Umbilical cord (tissue), 2 donors: ENCODE data around the gene ZNF385B. TPM values are rescaled to one million over a fixed set of nuclear protein-coding genes. Genes with fewer than 3 reads are reported as not detected.
A peak's percentile ranks its signal among the peaks of the same experiment; 100 is the strongest.
"Not testable (repeated sequence)": the region's sequence is repeated elsewhere in the genome, so short reads cannot be mapped to it uniquely, and the experiment has no call there.

Experiments used
- DNase-seq: peaks from one replicate; pipeline ENCODE4 v3.0.0-alpha.2; 2015; ENCODE audit warnings: low spot score
- total RNA-seq: library from RNA; depleted of rRNA; stranded (reverse); fragments of >200 nt; gene quantifications from one replicate; pipeline ENCODE4 v1.2.3, GENCODE V29; 2014; ENCODE audit warnings: low replicate concordance; ENCODE audit not compliant: insufficient read depth

The ZNF385B gene
- total RNA-seq, 1 donor from 2014 or later, result 0.72 TPM

- DNase-seq, result no peak
These were observed 225.1 kb downstream of the ZNF385B start for GRCh38 chr2:179636100-179636980.

GRCh38 chr2:179631769-179632385 is 229.5 kb downstream of the ZNF385B start:
- not testable (repeated sequence) for DNase-seq

GRCh38 chr2:179629776-179630175 is 231.6 kb downstream of the ZNF385B start:
- DNase-seq, result not testable (repeated sequence)

GRCh38 chr2:179626261-179626660 is 235.2 kb downstream of the ZNF385B start:
- peak; percentile 86 for DNase-seq

DNA sequence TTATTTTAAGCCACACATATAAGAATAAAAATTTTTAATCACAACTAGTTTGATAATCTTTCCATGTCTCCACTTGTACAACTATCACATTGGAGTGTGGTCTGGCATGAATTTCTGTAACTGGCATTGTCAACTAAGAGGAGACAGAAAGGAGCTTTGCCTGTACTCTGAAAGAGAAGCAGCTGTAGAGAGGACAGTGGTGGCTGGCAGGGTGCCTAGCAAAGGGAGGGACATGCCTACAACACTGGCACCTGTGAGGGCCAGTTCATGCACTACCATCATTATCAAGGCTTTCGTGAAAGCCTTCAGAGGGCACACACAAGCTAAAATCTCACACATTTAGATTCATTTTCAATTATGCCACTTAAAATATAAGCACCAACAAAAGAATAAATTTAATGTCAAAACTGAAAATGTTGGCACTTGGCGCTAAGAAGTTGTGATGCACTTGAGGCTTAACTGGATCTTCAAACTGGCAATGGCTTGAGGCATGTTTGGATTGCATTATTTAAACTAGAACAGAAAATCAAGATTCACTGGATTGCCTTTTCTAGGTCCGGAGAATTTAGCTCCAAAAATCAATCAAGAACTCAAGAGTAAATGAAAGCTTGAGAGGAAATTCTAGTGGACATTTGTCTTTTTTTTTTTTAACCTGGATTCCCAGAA is 238.6 kb downstream of the ZNF385B start:
- no peak for DNase-seq

DNA sequence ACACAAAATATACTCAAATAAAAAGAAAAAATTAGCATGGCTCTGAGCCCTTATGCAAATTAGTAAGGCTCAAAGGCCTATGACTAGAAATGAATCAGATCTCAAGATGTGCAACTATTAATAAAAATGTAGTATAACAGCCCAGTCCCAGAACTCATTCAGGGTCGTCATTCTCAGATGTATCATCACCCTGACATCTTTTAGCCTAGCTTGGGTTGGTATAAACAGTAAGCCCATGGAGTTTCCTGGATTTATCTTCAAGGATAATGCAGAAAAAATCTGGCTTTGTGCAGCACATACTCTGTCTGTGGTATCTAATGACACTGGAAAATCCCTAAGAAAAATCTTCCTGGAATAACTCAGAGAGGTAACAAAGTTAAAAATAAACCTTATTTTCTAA is 239.3 kb downstream of the ZNF385B start:
- peak; percentile 88 for DNase-seq

DNA sequence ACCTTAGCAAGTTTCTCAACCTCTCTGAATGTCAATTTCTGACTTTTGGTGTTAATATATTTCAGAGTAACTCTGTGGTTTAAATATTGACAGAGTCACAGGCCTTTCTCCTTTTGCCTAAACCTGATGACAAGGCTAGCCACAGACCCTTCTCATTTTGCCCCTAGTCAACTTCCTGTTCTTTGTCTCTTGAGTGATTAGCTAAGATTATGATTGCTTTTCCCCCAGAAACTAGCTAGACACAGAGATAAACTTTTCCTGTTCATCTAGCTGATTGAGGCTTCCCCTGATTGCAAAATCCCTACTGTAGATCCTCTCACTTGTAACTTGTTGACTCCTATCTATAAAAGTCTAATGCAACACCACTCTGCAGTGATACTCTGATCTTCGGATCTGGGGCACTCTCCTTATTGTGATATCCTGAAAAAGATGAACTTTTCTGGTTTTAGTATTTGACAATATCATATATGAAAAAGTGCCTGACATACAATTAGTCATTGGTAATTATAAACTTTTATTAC is 241.4 kb downstream of the ZNF385B start:
- no peak for DNase-seq

- no peak for DNase-seq
These were observed 247.3 kb downstream of the ZNF385B start for GRCh38 chr2:179614121-179614520.

DNA sequence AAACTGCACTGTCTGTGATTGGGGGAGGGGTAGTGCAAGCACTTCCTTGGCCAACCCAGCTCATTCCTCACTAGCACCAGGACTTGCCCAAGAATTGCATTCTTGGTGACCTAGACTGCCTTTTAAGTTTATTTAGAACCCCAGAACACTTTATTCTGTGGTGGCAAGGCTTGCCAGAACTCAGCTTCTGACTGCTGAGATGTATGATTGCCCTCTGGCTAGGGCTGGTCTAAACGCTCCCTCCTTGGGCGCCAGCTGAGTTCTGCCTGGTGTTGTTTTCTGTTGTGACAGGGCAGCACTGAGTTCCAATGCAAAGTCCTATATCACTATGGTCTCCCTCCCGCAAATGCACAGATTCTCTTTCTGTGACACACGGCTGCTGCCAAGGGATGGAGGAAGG is 247.7 kb downstream of the ZNF385B start:
- DNase-seq, result no peak

DNA sequence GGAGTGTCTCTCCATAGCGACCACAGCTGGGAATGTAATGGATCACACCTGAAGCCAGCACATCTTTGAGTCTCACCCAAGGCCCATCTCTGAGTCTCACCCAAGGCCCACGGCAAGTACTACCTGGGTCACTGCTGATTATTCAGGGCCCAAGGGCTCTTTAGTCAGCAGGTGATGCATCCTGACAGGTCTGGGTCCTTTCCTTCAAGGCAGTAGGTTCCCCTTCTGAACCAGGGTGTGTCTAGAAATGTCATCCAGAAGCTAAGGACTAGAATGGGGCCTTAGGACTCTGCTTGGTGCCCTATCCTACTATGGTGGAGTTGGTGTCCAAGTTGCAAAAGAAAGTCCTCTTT is 248.1 kb downstream of the ZNF385B start:
- no peak for DNase-seq

GRCh38 chr2:179612591-179613298 is 248.7 kb downstream of the ZNF385B start:
- no peak for DNase-seq

DNA sequence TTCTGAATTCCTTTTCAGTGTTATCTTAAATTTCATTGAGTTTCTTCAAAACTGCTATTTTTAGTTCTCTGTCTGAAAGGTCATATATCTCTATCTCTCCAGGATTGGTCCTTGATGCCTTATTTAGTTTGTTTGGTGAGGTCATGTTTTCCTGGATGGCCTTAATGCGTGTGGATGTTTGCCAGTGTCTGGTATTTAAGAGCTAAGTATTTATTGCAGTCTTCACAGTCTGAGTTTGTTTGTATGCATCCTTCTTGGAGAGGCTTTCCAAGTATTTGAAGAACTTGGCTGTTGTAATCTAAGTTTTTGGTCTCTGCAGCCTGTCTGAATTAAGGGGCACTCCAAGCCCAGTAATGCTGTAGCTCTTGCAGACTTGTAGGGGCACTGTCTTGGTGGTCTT is 249.3 kb downstream of the ZNF385B start:
- DNase-seq, result peak; percentile 93

GRCh38 chr2:179606141-179606540 is 255.3 kb downstream of the ZNF385B start:
- DNase-seq, result no peak

DNA sequence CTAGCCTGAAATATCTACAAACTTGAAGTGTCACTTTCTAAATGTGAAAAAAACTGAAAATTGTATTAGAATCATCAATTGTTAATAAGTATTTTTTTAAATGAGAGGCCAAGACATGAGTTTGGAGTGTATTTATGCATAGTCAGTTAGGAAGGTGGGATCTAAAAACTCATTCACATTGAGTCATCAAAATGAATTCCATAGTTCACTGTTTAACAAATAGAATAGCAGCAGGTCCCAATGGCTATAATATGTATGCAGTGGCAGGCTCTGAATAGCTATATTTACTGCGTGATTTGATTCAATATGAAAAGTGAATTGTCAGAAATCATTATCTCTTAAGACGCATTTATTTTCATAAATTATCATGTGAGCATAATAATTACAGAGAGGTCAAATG is 256.1 kb downstream of the ZNF385B start:
- no peak for DNase-seq

DNA sequence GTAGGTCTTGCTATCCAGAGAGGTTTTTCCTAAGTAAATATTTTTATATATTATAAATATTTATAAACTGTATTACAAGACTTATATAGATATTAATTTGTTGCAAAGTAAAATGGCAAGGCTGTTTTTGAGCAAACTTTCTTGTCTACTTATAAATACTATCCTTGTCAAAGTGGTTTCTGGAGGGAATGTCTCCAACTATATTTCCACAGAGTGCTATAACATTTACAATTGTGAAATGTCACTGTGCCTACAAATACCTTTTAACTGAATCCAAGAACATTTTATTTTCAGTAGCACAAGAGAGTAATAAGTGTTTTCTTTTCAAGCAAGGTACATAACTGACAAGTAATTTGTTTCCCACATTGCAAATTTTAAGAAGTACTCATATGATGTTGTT is 256.8 kb downstream of the ZNF385B start:
- DNase-seq, result no peak

GRCh38 chr2:179602452-179602851 is 259.0 kb downstream of the ZNF385B start:
- DNase-seq, result no peak

- no peak for DNase-seq
These were observed 265.4 kb downstream of the ZNF385B start for GRCh38 chr2:179596018-179596417.

DNA sequence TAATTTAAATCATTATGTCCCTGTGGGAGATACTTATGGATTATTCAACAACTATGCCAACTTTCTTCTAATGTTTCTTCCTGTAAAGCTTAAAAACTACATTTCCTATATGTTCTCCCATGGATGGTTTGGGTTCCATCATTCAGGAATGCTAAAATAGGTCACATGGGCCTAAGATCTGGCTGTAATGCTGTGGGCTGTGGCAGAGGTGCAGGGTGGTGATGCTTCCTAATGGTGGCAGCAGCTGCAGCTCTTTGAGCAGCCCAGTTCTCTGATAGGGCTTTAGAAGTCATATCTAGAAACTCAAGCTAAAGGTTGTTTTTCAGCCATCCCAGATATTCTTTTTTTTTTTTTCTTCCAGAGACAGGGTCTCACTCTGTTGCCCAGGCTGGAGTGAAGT is 266.1 kb downstream of the ZNF385B start:
- no peak for DNase-seq

DNA sequence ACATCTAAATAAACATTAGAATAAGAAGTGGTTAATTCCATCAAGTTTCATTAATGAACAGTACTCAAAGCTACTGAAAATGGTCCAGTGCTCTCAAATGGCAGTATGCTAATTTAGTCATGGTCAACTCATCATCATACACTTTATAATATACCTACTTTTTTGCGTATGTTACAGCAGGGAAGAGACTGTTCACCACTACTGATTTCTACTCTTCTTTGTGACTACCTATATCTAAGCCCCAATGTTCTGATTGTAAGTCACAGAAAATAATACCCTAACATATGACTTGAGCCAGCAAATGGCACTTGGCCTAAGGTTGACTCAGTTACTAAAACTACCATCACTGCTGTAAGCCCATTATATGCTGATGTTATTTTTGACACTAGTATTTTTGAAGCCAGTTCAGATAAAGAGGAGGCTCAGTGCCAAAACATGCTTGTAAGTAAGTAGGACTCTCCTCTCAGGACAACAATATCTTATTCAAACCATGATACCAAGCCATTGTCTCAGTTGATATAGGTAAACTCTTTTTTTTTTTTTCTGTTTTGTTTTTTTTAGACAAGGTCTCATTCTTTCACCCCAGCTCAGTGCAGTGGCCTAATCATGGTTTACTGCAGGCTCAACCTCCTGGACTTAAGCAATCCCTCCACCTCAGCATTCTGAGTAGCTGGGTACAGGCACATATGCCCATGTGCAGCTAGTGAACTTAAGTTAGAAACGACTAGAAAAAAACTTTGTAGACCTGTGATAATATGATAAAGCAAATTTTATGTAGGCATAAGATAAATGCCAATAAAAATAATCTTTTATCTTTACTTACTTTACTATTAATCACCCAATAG is 266.9 kb downstream of the ZNF385B start:
- DNase-seq, result no peak

DNA sequence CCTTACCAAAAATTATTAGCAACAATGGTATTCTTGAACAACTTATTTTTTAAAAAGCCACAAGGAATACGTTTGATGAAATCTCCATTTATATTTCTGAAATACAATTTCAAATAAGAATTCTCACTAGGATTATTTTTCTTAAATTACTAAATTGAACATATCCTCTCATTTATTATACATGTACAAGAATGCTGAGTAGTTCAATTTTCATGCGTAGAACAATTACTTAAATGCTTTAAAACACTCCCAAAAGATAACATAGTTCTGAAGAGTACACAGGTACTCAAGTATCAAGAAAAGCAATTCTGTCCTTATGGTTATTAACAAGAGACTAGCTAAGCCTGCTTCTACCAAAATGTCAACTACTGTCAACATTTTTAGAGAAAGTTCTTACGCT is 268.1 kb downstream of the ZNF385B start:
- DNase-seq, result no peak
